Erythroblast (primary cell): ENCODE results near the gene OR8D4.

ENCODE experiments used
- GATA1 ChIP-seq: IDR thresholded peaks from 2 replicates; pipeline ENCODE4 v1.6.1; 2011; ENCODE audit warnings: low read depth, mild to moderate bottlenecking, control low read depth, low read length, moderate library complexity
- POLR2A ChIP-seq: IDR thresholded peaks from 2 replicates; pipeline ENCODE4 v1.6.1; 2011; ENCODE audit warnings: mild to moderate bottlenecking, low read length

DNA sequence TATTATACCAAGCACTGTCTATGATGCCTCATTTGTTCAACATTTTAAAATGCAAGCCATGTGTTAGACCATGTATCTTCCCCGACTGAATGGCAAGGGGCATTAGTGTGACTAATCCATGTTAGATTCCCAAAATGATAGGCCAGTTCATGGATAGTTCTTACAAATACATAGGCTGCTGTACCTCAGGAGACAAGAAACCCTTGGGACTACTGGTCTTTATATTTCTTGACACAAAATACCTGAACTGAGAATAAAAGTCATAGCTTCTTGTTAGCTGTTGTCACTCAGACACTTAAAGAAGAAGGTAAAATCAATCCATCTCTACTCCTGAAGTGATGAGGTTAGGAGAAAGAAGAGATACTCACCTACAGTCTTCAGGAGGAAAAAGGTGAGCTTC lies at the start of gene OR8D4:
- TF ChIP-seq POLR2A (no peak), GATA1 (no peak)
